Memory B cell (primary cell): ENCODE results near the gene PGBD5.

Experiments
- ATAC-seq: fragments of 150-1000 bp; cut with Tn5 transposase; 2 replicates; pipeline ENCODE4 v1.10.0; 2021; ENCODE audit warnings: low read depth, mild to moderate bottlenecking, moderate library complexity
- DNase-seq, 2 donors: peaks; one replicate each; pipeline ENCODE4 v3.0.0; 2022; ENCODE audit warnings: low spot score in 2 of 2
- H3K27ac Mint-ChIP-seq: one replicate; pipeline ENCODE4 v1.8.0; 2022; ENCODE audit warnings: mild to moderate bottlenecking, moderate library complexity, mixed read lengths
- H3K27me3 Mint-ChIP-seq: one replicate; pipeline ENCODE4 v1.8.0; 2022; ENCODE audit warnings: mixed read lengths
- H3K36me3 Mint-ChIP-seq: one replicate; pipeline ENCODE4 v1.8.0; 2022; ENCODE audit warnings: mild to moderate bottlenecking, mixed read lengths
- H3K4me1 Mint-ChIP-seq: one replicate; pipeline ENCODE4 v1.8.0; 2022; ENCODE audit warnings: mixed read lengths
- H3K4me3 Mint-ChIP-seq: one replicate; pipeline ENCODE4 v1.8.0; 2022; ENCODE audit warnings: mild to moderate bottlenecking, moderate library complexity, mixed read lengths
- H3K9me3 Mint-ChIP-seq: one replicate; pipeline ENCODE4 v1.8.0; 2022; ENCODE audit warnings: mixed read lengths

Gene PGBD5

GRCh38 chr1:230371923-230372703 lies 54.0 kb downstream of the PGBD5 start:
- no peak for ATAC-seq

GRCh38 chr1:230370109-230370508 lies 56.0 kb downstream of the PGBD5 start:
- no peaks in the 10 kb centered on the region for H3K36me3 Mint-ChIP-seq
- ATAC-seq = no peak

More at GRCh38 chr1:230371923-230372703, 54.0 kb downstream of the PGBD5 start:
- no peak for DNase-seq
- Mint-ChIP-seq H3K27me3 (peaks cover 1% of the 10 kb centered on the region), H3K9me3 (no peaks in the 10 kb centered on the region), H3K27ac (no peak overlapping the region), H3K4me3 (no peak overlapping the region), H3K36me3 (no peaks in the 10 kb centered on the region), H3K4me1 (no peaks in the 10 kb centered on the region)

GRCh38 chr1:230368871-230369270 lies 57.3 kb downstream of the PGBD5 start:
- Mint-ChIP-seq H3K4me1 (no peaks in the 10 kb centered on the region), H3K27ac (no peak overlapping the region), H3K27me3 (peaks cover 5% of the 10 kb centered on the region), H3K4me3 (no peak overlapping the region), H3K36me3 (no peaks in the 10 kb centered on the region), H3K9me3 (no peaks in the 10 kb centered on the region)
- ATAC-seq = no peak
- DNase-seq = no peak

More at GRCh38 chr1:230370109-230370508, 56.0 kb downstream of the PGBD5 start:
- Mint-ChIP-seq H3K27me3 (peaks cover 5% of the 10 kb centered on the region), H3K9me3 (no peaks in the 10 kb centered on the region), H3K27ac (no peak overlapping the region), H3K4me1 (no peaks in the 10 kb centered on the region), H3K4me3 (no peak overlapping the region)
- DNase-seq = no peak

- Mint-ChIP-seq H3K36me3 (no peaks in the 10 kb centered on the region), H3K4me1 (no peaks in the 10 kb centered on the region), H3K9me3 (no peaks in the 10 kb centered on the region), H3K4me3 (no peak overlapping the region), H3K27me3 (peaks cover 5% of the 10 kb centered on the region), H3K27ac (no peak overlapping the region)
- ATAC-seq (no peak), DNase-seq (no peak)
Observed at GRCh38 chr1:230368363-230368762, 57.8 kb downstream of the PGBD5 start.

- no peak overlapping the region for H3K4me3 Mint-ChIP-seq
- H3K36me3 Mint-ChIP-seq = no peaks in the 10 kb centered on the region
- no peak overlapping the region for H3K27ac Mint-ChIP-seq
- H3K27me3 Mint-ChIP-seq = peaks cover 5% of the 10 kb centered on the region
- no peak for DNase-seq
- no peaks in the 10 kb centered on the region for H3K9me3 Mint-ChIP-seq
- ATAC-seq = no peak
- H3K4me1 Mint-ChIP-seq = no peaks in the 10 kb centered on the region
Observed at GRCh38 chr1:230366504-230366915, 59.6 kb downstream of the PGBD5 start.

- Mint-ChIP-seq H3K4me1 (no peaks in the 10 kb centered on the region), H3K4me3 (no peak overlapping the region), H3K27me3 (peaks cover 5% of the 10 kb centered on the region), H3K9me3 (no peaks in the 10 kb centered on the region), H3K27ac (no peak overlapping the region), H3K36me3 (no peaks in the 10 kb centered on the region)
- no peak for ATAC-seq
- DNase-seq = no peak
Observed at GRCh38 chr1:230365723-230366307, 60.3 kb downstream of the PGBD5 start.

- H3K4me3 Mint-ChIP-seq = no peak overlapping the region
- ATAC-seq = no peak
- no peaks in the 10 kb centered on the region for H3K9me3 Mint-ChIP-seq
- peaks cover 5% of the 10 kb centered on the region for H3K27me3 Mint-ChIP-seq
- no peaks in the 10 kb centered on the region for H3K36me3 Mint-ChIP-seq
- no peaks in the 10 kb centered on the region for H3K4me1 Mint-ChIP-seq
- DNase-seq = no peak
- no peak overlapping the region for H3K27ac Mint-ChIP-seq
Observed at GRCh38 chr1:230362949-230363348, 63.2 kb downstream of the PGBD5 start.

GRCh38 chr1:230361941-230362340 lies 64.2 kb downstream of the PGBD5 start:
- no peaks in the 10 kb centered on the region for H3K9me3 Mint-ChIP-seq
- H3K4me1 Mint-ChIP-seq = no peaks in the 10 kb centered on the region
- no peak overlapping the region for H3K4me3 Mint-ChIP-seq
- DNase-seq = no peak
- H3K36me3 Mint-ChIP-seq = no peaks in the 10 kb centered on the region
- ATAC-seq = no peak
- peaks cover 2% of the 10 kb centered on the region for H3K27me3 Mint-ChIP-seq
- no peak overlapping the region for H3K27ac Mint-ChIP-seq

GRCh38 chr1:230359992-230360668 lies 66.0 kb downstream of the PGBD5 start:
- no peak overlapping the region for H3K4me3 Mint-ChIP-seq
- no peak for DNase-seq
- H3K9me3 Mint-ChIP-seq = no peaks in the 10 kb centered on the region
- H3K4me1 Mint-ChIP-seq = no peaks in the 10 kb centered on the region
- no peak overlapping the region for H3K27ac Mint-ChIP-seq
- H3K27me3 Mint-ChIP-seq = peaks cover 2% of the 10 kb centered on the region
- ATAC-seq = no peak
- H3K36me3 Mint-ChIP-seq = no peaks in the 10 kb centered on the region

- Mint-ChIP-seq H3K36me3 (no peaks in the 10 kb centered on the region), H3K27ac (no peak overlapping the region), H3K27me3 (peaks cover 2% of the 10 kb centered on the region), H3K9me3 (no peaks in the 10 kb centered on the region), H3K4me3 (no peak overlapping the region), H3K4me1 (no peaks in the 10 kb centered on the region)
- DNase-seq = no peak
- no peak for ATAC-seq
Observed at GRCh38 chr1:230356869-230357794, 69.0 kb downstream of the PGBD5 start.

- peaks cover 2% of the 10 kb centered on the region for H3K27me3 Mint-ChIP-seq
- H3K27ac Mint-ChIP-seq = no peak overlapping the region
- ATAC-seq = no peak
- H3K4me3 Mint-ChIP-seq = no peak overlapping the region
- H3K36me3 Mint-ChIP-seq = no peaks in the 10 kb centered on the region
- no peaks in the 10 kb centered on the region for H3K4me1 Mint-ChIP-seq
- no peaks in the 10 kb centered on the region for H3K9me3 Mint-ChIP-seq
- DNase-seq = no peak
Observed at GRCh38 chr1:230356190-230356589, 69.9 kb downstream of the PGBD5 start.

GRCh38 chr1:230355594-230355993 lies 70.5 kb downstream of the PGBD5 start:
- ATAC-seq (no peak), DNase-seq (no peak)
- Mint-ChIP-seq H3K27ac (no peak overlapping the region), H3K27me3 (peaks cover 2% of the 10 kb centered on the region), H3K4me3 (no peak overlapping the region), H3K9me3 (no peaks in the 10 kb centered on the region), H3K36me3 (no peaks in the 10 kb centered on the region), H3K4me1 (no peaks in the 10 kb centered on the region)

GRCh38 chr1:230355128-230355527 lies 71.0 kb downstream of the PGBD5 start:
- Mint-ChIP-seq H3K9me3 (no peaks in the 10 kb centered on the region), H3K27ac (no peak overlapping the region), H3K4me3 (no peak overlapping the region), H3K27me3 (peaks cover 3% of the 10 kb centered on the region), H3K4me1 (no peaks in the 10 kb centered on the region), H3K36me3 (no peaks in the 10 kb centered on the region)
- no peak for ATAC-seq
- DNase-seq = no peak

GRCh38 chr1:230354005-230354404 lies 72.1 kb downstream of the PGBD5 start:
- Mint-ChIP-seq H3K4me1 (no peaks in the 10 kb centered on the region), H3K4me3 (no peak overlapping the region), H3K36me3 (no peaks in the 10 kb centered on the region)

More at GRCh38 chr1:230354005-230354404, 72.1 kb downstream of the PGBD5 start:
- Mint-ChIP-seq H3K27me3 (peaks cover 4% of the 10 kb centered on the region), H3K9me3 (no peaks in the 10 kb centered on the region), H3K27ac (no peak overlapping the region)
- DNase-seq (no peak), ATAC-seq (no peak)
